Measurements from ENCODE around the gene GDPD3. TPM values are rescaled to one million over a fixed set of nuclear protein-coding genes. Genes with fewer than 3 reads are reported as not detected.
A peak's percentile ranks its signal among the peaks of the same experiment; 100 is the strongest.

GDPD3 gene
- total and polyA plus RNA-seq, 2 of the 13 experiments (the other 11 are each of a cell fraction or from before 2014, with no cell fraction given) = 18.7 to 20.6 TPM

- 0 out of 2 replicates have a peak, but pooled peaks have one; percentile 10 for TF ChIP-seq KLF12 (CRISPR knock-in tag; IDR thresholded peaks at IDR 0.05; ENCODE audit: borderline replicate concordance)
- TF ChIP-seq ZNF274 (CRISPR knock-in tag; IDR thresholded peaks at IDR 0.05) = 0 out of 2 replicates have a peak, but pooled peaks have one; percentile 11
- TF ChIP-seq ELK4 (CRISPR knock-in tag; IDR thresholded peaks at IDR 0.05; ENCODE audit: borderline replicate concordance) = no peak
- TF ChIP-seq LRRFIP1 (CRISPR knock-in tag; conservative IDR thresholded peaks at IDR 0.05) = no peak
- 0 out of 2 replicates have a peak, but pooled peaks have one; percentile 48 for TF ChIP-seq ZNF607 (CRISPR knock-in tag; IDR thresholded peaks at IDR 0.05; ENCODE audit: borderline replicate concordance)
- TF ChIP-seq ZBTB33 (CRISPR knock-in tag; IDR thresholded peaks at IDR 0.05) = peak; percentile 20; the same call in 1 of the 2 replicates
- 0 out of 2 replicates have a peak, but pooled peaks have one; percentile 8 for TF ChIP-seq SAP130 (CRISPR knock-in tag; IDR thresholded peaks at IDR 0.05; ENCODE audit: low read depth)
- no peak for TF ChIP-seq E2F5 (CRISPR knock-in tag; conservative IDR thresholded peaks at IDR 0.05)
- TF ChIP-seq RARG (CRISPR knock-in tag; IDR thresholded peaks at IDR 0.05; ENCODE audit: low read depth) = no peak
- no peak for TF ChIP-seq ATF7 (IDR thresholded peaks at IDR 0.05)
- TF ChIP-seq ATF7 (CRISPR knock-in tag; IDR thresholded peaks at IDR 0.05) = peak; percentile 55; the same call in 1 of the 2 replicates
- peak; percentile 21; the same call in 1 of the 2 replicates for TF ChIP-seq PATZ1 (CRISPR knock-in tag; IDR thresholded peaks at IDR 0.05)
- 0 out of 2 replicates have a peak, but pooled peaks have one; percentile 59 for TF ChIP-seq ZNF704 (CRISPR knock-in tag; IDR thresholded peaks at IDR 0.05; ENCODE audit: borderline replicate concordance)
- no peak for TF ChIP-seq ETS1 (CRISPR knock-in tag; IDR thresholded peaks at IDR 0.05)
- no peak for TF ChIP-seq HOXA9 (CRISPR knock-in tag; IDR thresholded peaks at IDR 0.05; ENCODE audit: borderline replicate concordance)
- TF ChIP-seq MAFG (CRISPR knock-in tag; IDR thresholded peaks at IDR 0.05) = no peak
Measured at GRCh38 chr16:30121741-30122571, 8.6 kb upstream of the GDPD3 start (continued).

All from HepG2 (cell line).